HepG2 (cell line): ENCODE measurements around the gene COPS4. TPM values are rescaled to one million over a fixed set of nuclear protein-coding genes. Genes with fewer than 3 reads are reported as not detected.
A peak's percentile ranks its signal among the peaks of the same experiment; 100 is the strongest.

Source experiments
- ATAC-seq: fragments of 200-7000 bp; cut with Tn5 transposase; 3 replicates; pipeline ENCODE4 v1.9.1; 2020; ENCODE audit warnings: mild to moderate bottlenecking, moderate library complexity
- BruUV-seq: library from RNA; stranded (reverse); fragments of 400-500 nt; replicated peaks from 2 replicates; lab custom pipeline; 2021; lab: Mats Ljungman, UMichigan
- CTCF ChIA-PET: fragments of 300-600 bp; formaldehyde crosslinking; extraction: SDS; loops from one replicate; lab custom pipeline; 2021; ENCODE audit warnings: low total read pairs, inconsistent platforms, low intra/inter-chr PET ratio; lab: Yijun Ruan, JAX
- POLR2A ChIA-PET: fragments of 350-600 bp; sonication (Branson Sonifier 250); formaldehyde crosslinking; loops from one replicate; lab custom pipeline; 2020; ENCODE audit warnings: antibody characterized with exemption, inconsistent platforms; lab: Yijun Ruan, JAX
- DNase-seq: peaks from one replicate; pipeline ENCODE4 v3.0.0-alpha.2; 2015; ENCODE audit warnings: low spot score
- FAIRE-seq: peaks from 3 replicates; lab custom pipeline; 2011; peaks lifted over from hg19 to GRCh38; lab: Jason Lieb, UNC
- H2AFZ ChIP-seq: one replicate; pipeline ENCODE4 v1.6.1; 2011; ENCODE audit warnings: low read length, inconsistent platforms
- H3K27ac ChIP-seq: fragments of 300-600 bp; 3 replicates; pipeline ENCODE4 v1.8.0; 2011; ENCODE audit warnings: mixed run types, mild to moderate bottlenecking, mixed read lengths, low read length, inconsistent platforms; ENCODE audit not compliant: insufficient read depth; ENCODE audit errors: extremely low read length
- H3K27me3 ChIP-seq, 2 experiments: fragments of 200-600 bp in 1 of 2; 2 replicates in 1 of 2; 3 replicates in 1 of 2; pipeline versions ENCODE4 v1.6.0 to v1.8.0; 2011; ENCODE audit warnings: low read length in 2 of 2, mild to moderate bottlenecking in 2 of 2, moderate library complexity in 2 of 2, inconsistent platforms in 1 of 2; ENCODE audit not compliant: insufficient read depth in 2 of 2, control insufficient read depth in 1 of 2
- H3K36me3 ChIP-seq, 2 experiments: fragments of 200-600 bp in 1 of 2; replicated peaks in 1 of 2; 2 replicates in 1 of 2; 3 replicates in 1 of 2; pipeline versions ENCODE4 v1.5.1 to v1.8.0; 2011; ENCODE audit warnings: low read length in 2 of 2, inconsistent platforms in 1 of 2; ENCODE audit not compliant: insufficient read depth in 2 of 2, control insufficient read depth in 1 of 2
- H3K4me1 ChIP-seq: 2 replicates; pipeline ENCODE4 v1.5.1; 2012; ENCODE audit warnings: low read length, inconsistent platforms; ENCODE audit not compliant: insufficient read depth
- H3K4me2 ChIP-seq: 2 replicates; pipeline ENCODE4 v1.6.0; 2011; ENCODE audit warnings: low read depth, low read length, inconsistent platforms
- H3K4me3 ChIP-seq, 3 experiments: fragments of 200-600 bp in 1 of 3; sonication (generic), shearing (Covaris generic) in 1 of 3; replicated peaks in 1 of 3; 2 replicates each; pipeline ENCODE4 v1.5.1; 2011 to 2016; ENCODE audit warnings: low read length in 3 of 3, inconsistent platforms in 2 of 3, low read depth in 2 of 3, mild to moderate bottlenecking in 2 of 3, control low read depth in 1 of 3, mixed read lengths in 1 of 3; ENCODE audit not compliant: insufficient read depth in 1 of 3
- H3K79me2 ChIP-seq: one replicate; pipeline ENCODE4 v1.6.1; 2011; ENCODE audit warnings: low read length, inconsistent platforms; ENCODE audit not compliant: insufficient read depth
- H3K9ac ChIP-seq: 2 replicates; pipeline ENCODE4 v1.6.0; 2011; ENCODE audit warnings: mild to moderate bottlenecking, low read depth, low read length, inconsistent platforms; ENCODE audit not compliant: insufficient read depth
- H3K9me3 ChIP-seq: 2 replicates; pipeline ENCODE4 v1.5.1; 2012; ENCODE audit warnings: mild to moderate bottlenecking, low read length
- H4K20me1 ChIP-seq: 2 replicates; pipeline ENCODE4 v1.6.0; 2011; ENCODE audit warnings: inconsistent platforms, mild to moderate bottlenecking, low read length, moderate library complexity; ENCODE audit not compliant: insufficient read depth
- CBX1 ChIP-seq: IDR thresholded peaks from one replicate; pipeline ENCODE4 v1.6.1; 2016; ENCODE audit warnings: antibody characterized with exemption, low read depth
- CSRNP1 ChIP-seq: sonication (generic); formaldehyde crosslinking; IDR thresholded peaks from 2 replicates; pipeline ENCODE4 v1.8.1; 2023; ENCODE audit warnings: mild to moderate bottlenecking, missing genetic modification reagents
- DMAP1 ChIP-seq: IDR thresholded peaks from 2 replicates; pipeline ENCODE4 v1.6.1; 2016
- FOSL2 ChIP-seq: sonication (generic); formaldehyde crosslinking; IDR thresholded peaks from 2 replicates; pipeline ENCODE4 v1.4.0; 2020; ENCODE audit warnings: missing genetic modification reagents
- HNRNPLL ChIP-seq: fragments of 200-400 bp; formaldehyde crosslinking; IDR thresholded peaks from 2 replicates; pipeline ENCODE4 v1.6.1; 2017; ENCODE audit warnings: mild to moderate bottlenecking, low read depth, low read length; ENCODE audit not compliant: poor library complexity, severe bottlenecking
- JARID2 ChIP-seq: sonication (generic); formaldehyde crosslinking; IDR thresholded peaks from 2 replicates; pipeline ENCODE4 v1.8.1; 2023; ENCODE audit warnings: missing genetic modification reagents, inconsistent platforms; ENCODE audit not compliant: insufficient replicate concordance
- MEIS2 ChIP-seq: sonication (generic); formaldehyde crosslinking; IDR thresholded peaks from 2 replicates; pipeline ENCODE4 v1.9.0; 2021; ENCODE audit warnings: mild to moderate bottlenecking, missing genetic modification reagents
- MIER2 ChIP-seq: IDR thresholded peaks from 2 replicates; pipeline ENCODE4 v1.6.1; 2016; ENCODE audit warnings: missing biosample characterization, missing genetic modification reagents
- NFE2L2 ChIP-seq: fragments of 150-350 bp; IDR thresholded peaks from 2 replicates; pipeline ENCODE4 v1.6.1; 2014; ENCODE audit warnings: low read length
- PRDM10 ChIP-seq: sonication (generic); formaldehyde crosslinking; IDR thresholded peaks from 2 replicates; pipeline ENCODE4 v1.4.0; 2020; ENCODE audit warnings: low read depth, missing genetic modification reagents
- RORA ChIP-seq: sonication (generic); formaldehyde crosslinking; IDR thresholded peaks from 2 replicates; pipeline ENCODE4 v1.5.0; 2020; ENCODE audit warnings: mild to moderate bottlenecking, missing genetic modification reagents, moderate library complexity
- SIX4 ChIP-seq: sonication (generic); formaldehyde crosslinking; IDR thresholded peaks from 2 replicates; pipeline ENCODE4 v1.4.0; 2020; ENCODE audit warnings: missing genetic modification reagents
- TEAD3 ChIP-seq: optimal IDR thresholded peaks from 2 replicates; pipeline ENCODE3; 2016; ENCODE audit warnings: borderline replicate concordance
- ZNF17 ChIP-seq: sonication (generic); formaldehyde crosslinking; IDR thresholded peaks from 2 replicates; pipeline ENCODE4 v1.5.0; 2020; ENCODE audit warnings: mild to moderate bottlenecking, missing genetic modification reagents
- ZNF224 ChIP-seq: sonication (generic); formaldehyde crosslinking; IDR thresholded peaks from 2 replicates; pipeline ENCODE4 v1.5.0; 2020; ENCODE audit warnings: mild to moderate bottlenecking, missing genetic modification reagents
- ZNF30 ChIP-seq: sonication (generic); formaldehyde crosslinking; IDR thresholded peaks from 2 replicates; pipeline ENCODE4 v1.5.0; 2020; ENCODE audit warnings: mild to moderate bottlenecking, missing genetic modification reagents
- ZNF430 ChIP-seq: sonication (generic); formaldehyde crosslinking; IDR thresholded peaks from 2 replicates; pipeline ENCODE4 v1.9.0; 2021; ENCODE audit warnings: mild to moderate bottlenecking, missing genetic modification reagents
- ZNF652 ChIP-seq: IDR thresholded peaks from 2 replicates; pipeline ENCODE4 v1.6.1; 2016; ENCODE audit warnings: low read depth, borderline replicate concordance
- WGBS: methylation state at CpG from one replicate; pipeline ENCODE4 v1.1.6; 2017; ENCODE audit warnings: low lambda C conversion rate; 5-methylcytosine and 5-hydroxymethylcytosine counted together
- in situ Hi-C: cut with HindIII; loops from 2 replicates; pipeline ENCODE4 v1.10.0; 2017; ENCODE audit warnings: low pct_unique_long_range_greater_than_20kb; ENCODE audit not compliant: extremely low pct_ligation_motif_present
- intact Hi-C: fragments of 100-400 bp; cut with micrococcal nuclease; formaldehyde crosslinking; loops from one replicate; pipeline ENCODE4 v1.10.0; 2022; ENCODE audit not compliant: unreplicated experiment
- polyA plus RNA-seq, 8 experiments: library from polyadenylated mRNA; depleted of rRNA in 3 of 8; stranded (reverse) in 7 of 8; unstranded in 1 of 8; fragments of >200 nt; fragmentation: Illumina TruSeq in 4 of 8; extraction: Trizol in 4 of 8; gene quantifications; 2 replicates each; pipeline versions ENCODE4 v1.2.1 to v1.2.3, GENCODE V29; 2011 to 2016; ENCODE audit warnings: low read depth in 4 of 8, missing spikeins in 1 of 8, mixed read lengths in 1 of 8; ENCODE audit not compliant: insufficient read depth in 1 of 8
- total RNA-seq, 5 experiments: library from RNA; depleted of rRNA; stranded (reverse); fragments of >200 nt; fragmentation: Illumina TruSeq; extraction: Trizol; gene quantifications; 2 replicates each; pipeline ENCODE4 v1.2.3, GENCODE V29; 2016; ENCODE audit warnings: low read depth in 1 of 5

COPS4 gene
- total and polyA plus RNA-seq, 2 of the 13 experiments (the other 11 are each of a cell fraction or from before 2014, with no cell fraction given) = 28.8 to 52.5 TPM

- Histone ChIP-seq H3K4me1 (peaks cover 42% of the 10 kb centered on the region), H2AFZ (no peak overlapping the region), H3K36me3 (no peaks in the 10 kb centered on the region), H3K27me3 (no peaks in the 10 kb centered on the region), H3K4me2 (peak overlapping the region; percentile 73), H3K27ac (peak overlapping the region; percentile 67), H4K20me1 (peaks cover 2% of the 10 kb centered on the region; the same call in 1 of the 2 replicates), H3K9ac (peak overlapping the region; percentile 55), H3K9me3 (no peaks in the 10 kb centered on the region), H3K4me3 (peak overlapping the region; percentile 9 to 35 (median 17); a peak in 4 of 6 replicates), H3K79me2 (peaks cover 84% of the 10 kb centered on the region)
- CTCF ChIA-PET = no interaction called here
- no TSS peak for BruUV-seq
- 18% methylated on average over 2 of the region's 2 CpGs for WGBS
- DNase-seq = peak; percentile 27
- intact Hi-C loops = loop anchor here (1.0 kb wide), 1 partner anchor 20 kb away; the partner anchor contains the start of gene LIN54
- FAIRE-seq = peak; percentile 21
- in situ Hi-C loops = no loop called here
- POLR2A ChIA-PET = interaction anchor here (1.0 to 1.4 kb wide), 3 partner anchors 21 to 45 kb away, joined by 3 to 4 read pairs (median 4); partner anchors contain the start of genes COPS4 and LIN54
- ATAC-seq = peak; percentile 88
- TF ChIP-seq CBX1 (no peak), ZNF30 (CRISPR knock-in tag) (no peak), HNRNPLL (no peak), NFE2L2 (no peak), ZNF652 (CRISPR knock-in tag) (peak; percentile 83), MIER2 (no peak), MEIS2 (CRISPR knock-in tag) (no peak), ZNF224 (CRISPR knock-in tag) (no peak), SIX4 (CRISPR knock-in tag) (no peak), RORA (CRISPR knock-in tag) (no peak), TEAD3 (peak; percentile 5), DMAP1 (CRISPR knock-in tag) (0 out of 2 replicates have a peak, but pooled peaks have one; percentile 41), ZNF17 (CRISPR knock-in tag) (no peak), CSRNP1 (CRISPR knock-in tag) (no peak), JARID2 (CRISPR knock-in tag) (no peak), FOSL2 (CRISPR knock-in tag) (no peak), ZNF430 (CRISPR knock-in tag) (no peak), PRDM10 (CRISPR knock-in tag) (0 out of 2 replicates have a peak, but pooled peaks have one; percentile 39)
Measured at GRCh38 chr4:82989575-82990429, 45.2 kb upstream of the COPS4 start.
